Body of pancreas (tissue), 4 donors: ENCODE data around the gene MYH11.

Experiments used
- POLR2A ChIP-seq, 3 donors: fragments of 450-650 bp; IDR thresholded peaks; one replicate each; pipeline ENCODE4 v1.6.1; 2016; ENCODE audit warnings: antibody characterized with exemption in 3 of 3, mild to moderate bottlenecking in 2 of 3
- TF ChIP-seq, protein P1 (sequence below), 7 experiments: fragments of 450-650 bp in 4 of 7; fragments of 200-600 bp in 3 of 7; sonication (generic) in 3 of 7; IDR thresholded peaks; one replicate each; pipeline ENCODE4 v1.5.1; 2016 to 2019; ENCODE audit warnings: antibody characterized with exemption in 7 of 7

DNA sequence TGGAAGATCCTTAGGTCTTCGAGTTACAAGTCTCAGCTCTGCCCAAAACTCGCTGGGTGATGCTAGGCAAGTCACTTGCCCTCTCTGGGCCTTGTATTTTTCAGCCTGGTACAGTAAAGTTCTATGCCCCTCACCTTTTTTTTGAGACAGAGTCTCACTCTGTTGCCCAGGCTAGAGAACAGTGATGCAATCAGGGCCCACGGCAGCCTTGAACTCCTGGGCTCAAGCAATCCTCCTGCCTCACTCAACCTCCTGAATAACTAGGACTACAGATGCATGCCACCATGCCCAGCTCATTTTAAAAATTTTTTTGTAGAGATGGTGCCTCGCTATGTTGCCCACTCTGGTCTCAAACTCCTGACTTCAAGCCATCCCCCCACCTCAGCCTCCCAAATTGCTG is 3.8 kb downstream of the MYH11 start:
- TF ChIP-seq, protein P1, sequence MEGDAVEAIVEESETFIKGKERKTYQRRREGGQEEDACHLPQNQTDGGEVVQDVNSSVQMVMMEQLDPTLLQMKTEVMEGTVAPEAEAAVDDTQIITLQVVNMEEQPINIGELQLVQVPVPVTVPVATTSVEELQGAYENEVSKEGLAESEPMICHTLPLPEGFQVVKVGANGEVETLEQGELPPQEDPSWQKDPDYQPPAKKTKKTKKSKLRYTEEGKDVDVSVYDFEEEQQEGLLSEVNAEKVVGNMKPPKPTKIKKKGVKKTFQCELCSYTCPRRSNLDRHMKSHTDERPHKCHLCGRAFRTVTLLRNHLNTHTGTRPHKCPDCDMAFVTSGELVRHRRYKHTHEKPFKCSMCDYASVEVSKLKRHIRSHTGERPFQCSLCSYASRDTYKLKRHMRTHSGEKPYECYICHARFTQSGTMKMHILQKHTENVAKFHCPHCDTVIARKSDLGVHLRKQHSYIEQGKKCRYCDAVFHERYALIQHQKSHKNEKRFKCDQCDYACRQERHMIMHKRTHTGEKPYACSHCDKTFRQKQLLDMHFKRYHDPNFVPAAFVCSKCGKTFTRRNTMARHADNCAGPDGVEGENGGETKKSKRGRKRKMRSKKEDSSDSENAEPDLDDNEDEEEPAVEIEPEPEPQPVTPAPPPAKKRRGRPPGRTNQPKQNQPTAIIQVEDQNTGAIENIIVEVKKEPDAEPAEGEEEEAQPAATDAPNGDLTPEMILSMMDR (IDR thresholded peaks at IDR 0.05), result no peak
- TF ChIP-seq POLR2A (IDR thresholded peaks at IDR 0.05), result no peak
